ENCODE measurements around the gene TMEM229B. TPM values are rescaled to one million over a fixed set of nuclear protein-coding genes. Genes with fewer than 3 reads are reported as not detected.
A peak's percentile ranks its signal among the peaks of the same experiment; 100 is the strongest.

TMEM229B gene
- total and polyA plus RNA-seq, 2 donors (not counting 1 experiment from before 2014, with no cell fraction given), result 6.9 to 8.2 TPM

DNA sequence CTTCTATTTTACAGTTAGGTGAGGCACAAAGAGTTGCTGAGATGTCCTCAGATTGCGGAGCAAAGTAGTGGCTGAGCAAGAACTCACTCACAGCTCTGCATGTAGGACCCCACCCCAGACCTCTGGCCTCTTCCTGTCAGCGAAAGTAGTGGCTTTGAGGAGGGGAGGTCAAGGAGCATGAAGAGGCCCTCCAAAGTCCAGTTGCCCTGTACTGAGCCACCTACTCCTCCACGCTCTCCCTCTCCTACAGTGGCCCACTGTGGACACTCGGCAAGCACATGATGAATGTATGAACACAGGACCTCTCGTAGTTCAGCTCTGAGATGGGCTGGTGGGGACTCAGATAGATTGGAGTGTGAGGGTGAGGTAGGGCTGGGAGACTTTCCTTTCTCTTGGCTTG lies 39.2 kb upstream of the TMEM229B start:
- Mint-ChIP-seq H3K4me3 (no peak overlapping the region), H3K9me3 (ENCODE audit: insufficient read depth) (no peaks in the 10 kb centered on the region), H3K27me3 (peaks cover 54% of the 10 kb centered on the region), H3K27ac (no peak overlapping the region), H3K4me1 (peaks cover 6% of the 10 kb centered on the region)
- intact Hi-C loops (cut with micrococcal nuclease), result loop anchor here (2.0 kb wide), 2 partner anchors 43 to 101 kb away; no protein-coding TSS in a partner anchor
- Histone ChIP-seq H3K27me3 (replicated peaks in 1 of 4; ENCODE audit: control extremely low read depth in 1 of 4, control insufficient read depth in 3 of 4, insufficient read depth in 4 of 4, low read length in 3 of 4) (peaks cover 0 to 51% (median 23%) of the 10 kb centered on the region in 4 experiments), H3K9ac (ENCODE audit: low read length) (no peak overlapping the region), H3K4me2 (replicated peaks; ENCODE audit: low read depth, low read length, poor library complexity, severe bottlenecking) (no peak overlapping the region), H3K27ac (ENCODE audit: low read length in 2 of 2) (no peak overlapping the region), H3K36me3 (replicated peaks in 1 of 2; ENCODE audit: control extremely low read depth in 1 of 2, control insufficient read depth in 1 of 2, extremely low read depth in 1 of 2, insufficient read depth in 2 of 2, low read length in 1 of 2) (no peaks in the 10 kb centered on the region), H3K9me3 (ENCODE audit: control extremely low read depth in 1 of 3, control insufficient read depth in 2 of 3, insufficient read depth in 1 of 3, low read length in 2 of 3) (no peaks in the 10 kb centered on the region), H3K4me1 (ENCODE audit: control insufficient read depth in 2 of 2, insufficient read depth in 2 of 2, low read length in 2 of 2) (peaks cover 5 to 12% of the 10 kb centered on the region in 2 donors), H3K79me2 (ENCODE audit: control insufficient read depth, insufficient read depth, low read length) (no peaks in the 10 kb centered on the region), H4K20me1 (ENCODE audit: control insufficient read depth, insufficient read depth, low read length, poor library complexity, severe bottlenecking) (no peaks in the 10 kb centered on the region), H2AFZ (ENCODE audit: insufficient read depth, low read depth, low read length, poor library complexity, severe bottlenecking) (no peak overlapping the region), H3K4me3 (ENCODE audit: control extremely low read depth in 1 of 5, extremely low read depth in 1 of 5, insufficient read depth in 1 of 5, low read depth in 2 of 5, low read length in 4 of 5) (no peak overlapping the region)
- DNase-seq (no peak), ATAC-seq (ENCODE audit: low read depth) (no peak)
- ChIA-PET POLR2A (no interaction called here), CTCF (interaction anchor here (0.9 to 4.3 kb wide), 12 partner anchors 11 to 139 kb away, joined by 3 to 65 read pairs (median 8); partner anchors contain the start of gene TMEM229B)
- WGBS (ENCODE audit: insufficient coverage), result 75% methylated on average over 1 of the region's 5 CpGs
- no peak for TF ChIP-seq EZH2 (IDR thresholded peaks at IDR 0.05; ENCODE audit: borderline replicate concordance, insufficient read depth, low read depth, low read length, poor library complexity, severe bottlenecking)
- TF ChIP-seq, protein P1, sequence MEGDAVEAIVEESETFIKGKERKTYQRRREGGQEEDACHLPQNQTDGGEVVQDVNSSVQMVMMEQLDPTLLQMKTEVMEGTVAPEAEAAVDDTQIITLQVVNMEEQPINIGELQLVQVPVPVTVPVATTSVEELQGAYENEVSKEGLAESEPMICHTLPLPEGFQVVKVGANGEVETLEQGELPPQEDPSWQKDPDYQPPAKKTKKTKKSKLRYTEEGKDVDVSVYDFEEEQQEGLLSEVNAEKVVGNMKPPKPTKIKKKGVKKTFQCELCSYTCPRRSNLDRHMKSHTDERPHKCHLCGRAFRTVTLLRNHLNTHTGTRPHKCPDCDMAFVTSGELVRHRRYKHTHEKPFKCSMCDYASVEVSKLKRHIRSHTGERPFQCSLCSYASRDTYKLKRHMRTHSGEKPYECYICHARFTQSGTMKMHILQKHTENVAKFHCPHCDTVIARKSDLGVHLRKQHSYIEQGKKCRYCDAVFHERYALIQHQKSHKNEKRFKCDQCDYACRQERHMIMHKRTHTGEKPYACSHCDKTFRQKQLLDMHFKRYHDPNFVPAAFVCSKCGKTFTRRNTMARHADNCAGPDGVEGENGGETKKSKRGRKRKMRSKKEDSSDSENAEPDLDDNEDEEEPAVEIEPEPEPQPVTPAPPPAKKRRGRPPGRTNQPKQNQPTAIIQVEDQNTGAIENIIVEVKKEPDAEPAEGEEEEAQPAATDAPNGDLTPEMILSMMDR (IDR thresholded peaks at IDR 0.05), result no peak

DNA sequence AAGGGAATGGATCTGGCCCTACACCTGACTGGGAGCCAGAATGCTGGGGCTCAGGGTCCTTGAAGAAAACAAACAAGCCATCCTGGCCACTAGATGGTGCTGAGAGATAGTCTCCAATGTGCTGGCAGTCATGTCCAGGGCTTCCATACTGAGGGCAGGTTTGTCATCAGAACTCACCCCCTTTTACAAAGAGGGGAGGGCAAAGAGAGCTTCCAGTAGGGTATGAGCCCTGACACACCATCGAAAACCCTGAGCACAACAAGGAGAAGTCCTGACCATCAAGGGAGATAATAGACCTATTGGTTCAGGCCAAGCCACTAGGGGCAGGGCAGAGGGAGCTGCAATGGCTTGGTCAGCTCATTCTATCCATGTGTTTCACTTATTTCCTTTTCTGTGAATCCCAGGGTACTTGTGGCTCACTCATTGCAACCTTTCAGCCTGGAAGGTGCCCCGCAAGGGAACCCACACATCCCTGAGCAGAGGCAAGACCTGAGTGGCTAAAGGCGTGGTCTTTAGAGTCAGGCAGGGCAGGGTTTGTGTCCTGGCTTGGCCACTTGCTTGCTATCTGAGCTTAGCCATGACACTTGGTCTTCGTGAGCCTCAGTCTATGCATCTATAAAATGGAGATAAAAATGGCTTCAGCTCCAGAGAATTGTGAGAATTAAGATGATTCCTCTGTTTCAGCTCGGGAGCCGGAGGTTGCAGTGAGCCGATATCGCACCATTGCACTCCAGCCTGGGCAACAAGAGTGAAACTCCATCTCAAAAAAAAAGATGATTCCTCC lies 38.3 kb upstream of the TMEM229B start:
- DNase-seq, result peak; percentile 56
- no peak overlapping the region for H3K4me3 Mint-ChIP-seq
- no peaks in the 10 kb centered on the region for H3K9me3 Mint-ChIP-seq (ENCODE audit: insufficient read depth)
- H2AFZ ChIP-seq (ENCODE audit: insufficient read depth, low read depth, low read length, poor library complexity, severe bottlenecking), result no peak overlapping the region
- H3K4me1 Mint-ChIP-seq, result peaks cover 2% of the 10 kb centered on the region
- TF ChIP-seq, protein P1 (IDR thresholded peaks at IDR 0.05), result peak; percentile 60
- TF ChIP-seq EZH2 (IDR thresholded peaks at IDR 0.05; ENCODE audit: borderline replicate concordance, insufficient read depth, low read depth, low read length, poor library complexity, severe bottlenecking), result no peak
- H3K4me1 ChIP-seq (ENCODE audit: control insufficient read depth in 2 of 2, insufficient read depth in 2 of 2, low read length in 2 of 2), result peaks cover 0 to 4% of the 10 kb centered on the region in 2 donors
- POLR2A ChIA-PET, result no interaction called here
- H3K4me2 ChIP-seq (replicated peaks; ENCODE audit: low read depth, low read length, poor library complexity, severe bottlenecking), result no peak overlapping the region
- intact Hi-C loops (cut with micrococcal nuclease), result loop anchor here (1.0 to 2.0 kb wide), 4 partner anchors 39 to 140 kb away; partner anchors contain the start of gene TMEM229B
- no peak overlapping the region for H3K9ac ChIP-seq (ENCODE audit: low read length)
- no peak overlapping the region for H3K27ac ChIP-seq (ENCODE audit: low read length in 2 of 2)
- peak overlapping the region; percentile 21 for H3K27ac Mint-ChIP-seq
- peaks cover 56% of the 10 kb centered on the region for H3K27me3 Mint-ChIP-seq
- H3K4me3 ChIP-seq (ENCODE audit: control extremely low read depth in 1 of 5, extremely low read depth in 1 of 5, insufficient read depth in 1 of 5, low read depth in 2 of 5, low read length in 4 of 5), result no peak overlapping the region
- CTCF ChIA-PET, result interaction anchor here (0.7 to 4.3 kb wide), 31 partner anchors 8 to 177 kb away, joined by 3 to 65 read pairs (median 4); partner anchors contain the start of gene TMEM229B
- H3K9me3 ChIP-seq (ENCODE audit: control extremely low read depth in 1 of 3, control insufficient read depth in 2 of 3, insufficient read depth in 1 of 3, low read length in 2 of 3), result no peaks in the 10 kb centered on the region
- H3K36me3 ChIP-seq (replicated peaks in 1 of 2; ENCODE audit: control extremely low read depth in 1 of 2, control insufficient read depth in 1 of 2, extremely low read depth in 1 of 2, insufficient read depth in 2 of 2, low read length in 1 of 2), result no peaks in the 10 kb centered on the region
- no peaks in the 10 kb centered on the region for H4K20me1 ChIP-seq (ENCODE audit: control insufficient read depth, insufficient read depth, low read length, poor library complexity, severe bottlenecking)
- 79% methylated on average over 6 of the region's 8 CpGs for WGBS (ENCODE audit: insufficient coverage)
- peak; percentile 78 for ATAC-seq (ENCODE audit: low read depth)
- H3K27me3 ChIP-seq (replicated peaks in 1 of 4; ENCODE audit: control extremely low read depth in 1 of 4, control insufficient read depth in 3 of 4, insufficient read depth in 4 of 4, low read length in 3 of 4), result peaks cover 0 to 42% (median 18%) of the 10 kb centered on the region in 4 experiments
- no peaks in the 10 kb centered on the region for H3K79me2 ChIP-seq (ENCODE audit: control insufficient read depth, insufficient read depth, low read length)
